OCI-LY3 (cell line): ENCODE data around the gene THEM5.
"Not testable (repeated sequence)": the region's sequence is repeated elsewhere in the genome, so short reads cannot be mapped to it uniquely, and the experiment has no call there.

Experiments
- H2AFZ ChIP-seq: fragments of 200-600, 300-600 bp; shearing (Covaris generic); 2 replicates; pipeline ENCODE4 v1.6.0; 2014; ENCODE audit warnings: antibody characterized with exemption, low read depth, low read length
- H3K27ac ChIP-seq: fragments of 200-600, 300-600 bp; sonication (generic); 2 replicates; pipeline ENCODE4 v1.5.1; 2014; ENCODE audit warnings: mild to moderate bottlenecking, low read length, moderate library complexity, mixed read lengths
- H3K27me3 ChIP-seq: fragments of 200-600, 300-600 bp; sonication (generic); 2 replicates; pipeline ENCODE4 v1.6.1; 2014; ENCODE audit warnings: low read depth, low read length, mixed read lengths
- H3K36me3 ChIP-seq: fragments of 200-600, 300-600 bp; sonication (generic); replicated peaks from 2 replicates; pipeline ENCODE3; 2014; ENCODE audit warnings: low read depth, low read length, mixed read lengths
- H3K4me1 ChIP-seq: fragments of 300-600, 200-600 bp; sonication (generic); 2 replicates; pipeline ENCODE4 v1.6.1; 2014; ENCODE audit warnings: low read length, mixed read lengths
- H3K4me2 ChIP-seq: fragments of 200-600, 300-600 bp; sonication (generic); 2 replicates; pipeline ENCODE4 v1.6.1; 2014; ENCODE audit warnings: low read length, mixed read lengths
- H3K4me3 ChIP-seq: fragments of 300-600, 200-600 bp; sonication (generic); 2 replicates; pipeline ENCODE4 v1.5.1; 2014; ENCODE audit warnings: antibody characterized with exemption, mild to moderate bottlenecking, low read length, moderate library complexity
- H3K79me2 ChIP-seq: fragments of 300-600, 200-600 bp; shearing (Covaris generic); 2 replicates; pipeline ENCODE4 v1.6.1; 2014; ENCODE audit warnings: mild to moderate bottlenecking, low read length, mixed read lengths
- H3K9ac ChIP-seq: fragments of 300-600, 200-600 bp; shearing (Covaris generic); 2 replicates; pipeline ENCODE4 v1.6.0; 2014; ENCODE audit warnings: mild to moderate bottlenecking, low read length, moderate library complexity
- H3K9me3 ChIP-seq: fragments of 200-600, 300-600 bp; shearing (Covaris generic); 2 replicates; pipeline ENCODE4 v1.6.1; 2014; ENCODE audit warnings: low read length, mixed read lengths; ENCODE audit not compliant: insufficient read depth
- H4K20me1 ChIP-seq: fragments of 200-600, 300-600 bp; sonication (generic); 2 replicates; pipeline ENCODE4 v1.6.1; 2016; ENCODE audit warnings: low read length, mixed read lengths; ENCODE audit not compliant: insufficient read depth
- CTCF ChIP-seq: fragments of 200-600, 300-600 bp; sonication (generic); IDR thresholded peaks from 2 replicates; pipeline ENCODE4 v1.5.1; 2014; ENCODE audit warnings: antibody characterized with exemption, low read length, low read depth
- EZH2phosphoT487 ChIP-seq: fragments of 200-600 bp; shearing (Covaris generic); IDR thresholded peaks from 2 replicates; pipeline ENCODE4 v1.6.1; 2018; ENCODE audit warnings: antibody characterized with exemption, mixed run types, low read depth

Gene THEM5

GRCh38 chr1:151888972-151889570 is 35.6 kb upstream of the THEM5 start:
- H3K27ac ChIP-seq = no peak overlapping the region
- H3K36me3 ChIP-seq = peaks cover 73% of the 10 kb centered on the region
- H3K4me3 ChIP-seq = no peak overlapping the region
- H3K79me2 ChIP-seq = peaks cover 3% of the 10 kb centered on the region; the same call in 1 of the 2 replicates
- TF ChIP-seq EZH2phosphoT487 (no peak), CTCF (peak; percentile 61)
- no peak overlapping the region for H3K4me2 ChIP-seq
- H2AFZ ChIP-seq = no peak overlapping the region
- no peaks in the 10 kb centered on the region for H3K9me3 ChIP-seq
- H3K9ac ChIP-seq = no peak overlapping the region
- H3K27me3 ChIP-seq = no peaks in the 10 kb centered on the region
- H3K4me1 ChIP-seq = no peaks in the 10 kb centered on the region
- no peaks in the 10 kb centered on the region for H4K20me1 ChIP-seq

- no peak overlapping the region for H3K4me2 ChIP-seq
- no peaks in the 10 kb centered on the region for H3K4me1 ChIP-seq
- H3K36me3 ChIP-seq = peaks cover 58% of the 10 kb centered on the region
- no peaks in the 10 kb centered on the region for H3K9me3 ChIP-seq
- H4K20me1 ChIP-seq = no peaks in the 10 kb centered on the region
- no peak for TF ChIP-seq EZH2phosphoT487
- H3K79me2 ChIP-seq = no peaks in the 10 kb centered on the region
- no peak overlapping the region for H3K9ac ChIP-seq
- H3K4me3 ChIP-seq = no peak overlapping the region
- no peak overlapping the region for H2AFZ ChIP-seq
- H3K27me3 ChIP-seq = no peaks in the 10 kb centered on the region
- H3K27ac ChIP-seq = no peak overlapping the region
Measured at GRCh38 chr1:151887028-151887427, 33.5 kb upstream of the THEM5 start.

GRCh38 chr1:151885479-151885878 is 32.0 kb upstream of the THEM5 start:
- Histone ChIP-seq H4K20me1 (no peaks in the 10 kb centered on the region), H3K79me2 (no peaks in the 10 kb centered on the region), H3K4me2 (no peak overlapping the region), H3K9ac (no peak overlapping the region), H2AFZ (no peak overlapping the region), H3K4me3 (no peak overlapping the region), H3K27ac (no peak overlapping the region), H3K4me1 (no peaks in the 10 kb centered on the region), H3K27me3 (no peaks in the 10 kb centered on the region), H3K36me3 (peaks cover 49% of the 10 kb centered on the region), H3K9me3 (no peaks in the 10 kb centered on the region)
- TF ChIP-seq EZH2phosphoT487 (no peak), CTCF (no peak)

- H3K4me1 ChIP-seq, H3K9ac ChIP-seq, H2AFZ ChIP-seq, H3K79me2 ChIP-seq, H3K27ac ChIP-seq, H3K4me2 ChIP-seq, H4K20me1 ChIP-seq, H3K27me3 ChIP-seq, H3K4me3 ChIP-seq, H3K9me3 ChIP-seq: not testable (repeated sequence)
- H3K36me3 ChIP-seq = peaks cover 44% of the 10 kb centered on the region
Measured at GRCh38 chr1:151884879-151885278, 31.4 kb upstream of the THEM5 start.

- not testable (repeated sequence) for H3K79me2 ChIP-seq, H3K9me3 ChIP-seq, H3K4me1 ChIP-seq, H3K27ac ChIP-seq, H3K9ac ChIP-seq, H3K4me2 ChIP-seq, H3K4me3 ChIP-seq, H3K27me3 ChIP-seq, H4K20me1 ChIP-seq, H2AFZ ChIP-seq
- H3K36me3 ChIP-seq = peaks cover 42% of the 10 kb centered on the region
Measured at GRCh38 chr1:151884445-151884844, 30.9 kb upstream of the THEM5 start.

- not testable (repeated sequence) for H3K4me2 ChIP-seq, H4K20me1 ChIP-seq, H3K4me3 ChIP-seq, H3K9me3 ChIP-seq, H3K9ac ChIP-seq, H3K27ac ChIP-seq, H2AFZ ChIP-seq, H3K27me3 ChIP-seq, H3K4me1 ChIP-seq, H3K79me2 ChIP-seq
- H3K36me3 ChIP-seq = peaks cover 38% of the 10 kb centered on the region
Measured at GRCh38 chr1:151883898-151884297, 30.4 kb upstream of the THEM5 start.

- not testable (repeated sequence) for H3K4me3 ChIP-seq, H3K4me1 ChIP-seq, H3K4me2 ChIP-seq, H4K20me1 ChIP-seq, H3K79me2 ChIP-seq, H3K27ac ChIP-seq, H3K9me3 ChIP-seq, H3K9ac ChIP-seq, H2AFZ ChIP-seq, H3K27me3 ChIP-seq
- peaks cover 39% of the 10 kb centered on the region for H3K36me3 ChIP-seq
Measured at GRCh38 chr1:151882918-151883317, 29.4 kb upstream of the THEM5 start.
